Spleen (tissue), 11 donors: Measurements from ENCODE around the gene NCBP3. TPM values are rescaled to one million over a fixed set of nuclear protein-coding genes. Genes with fewer than 3 reads are reported as not detected.

Source experiments
- DNase-seq: peaks from one replicate; pipeline ENCODE4 v3.0.0-alpha.2; 2020
- H3K27ac ChIP-seq, 8 donors: fragments of 200-600 bp; sonication (generic) in 7 of 8; 1 replicate in 4 of 8; 2 replicates in 4 of 8; pipeline versions ENCODE4 v1.5.0 to v1.8.0; 2016 to 2021; ENCODE audit warnings: inconsistent platforms in 4 of 8, mild to moderate bottlenecking in 4 of 8, moderate library complexity in 1 of 8
- H3K27me3 ChIP-seq, 7 donors: fragments of 200-600 bp; sonication (generic) in 6 of 7; replicated peaks in 1 of 7; 1 replicate in 4 of 7; 2 replicates in 3 of 7; pipeline versions ENCODE4 v1.5.0 to v1.8.0; 2016 to 2021; ENCODE audit warnings: inconsistent platforms in 3 of 7, mild to moderate bottlenecking in 1 of 7
- H3K36me3 ChIP-seq, 6 donors: fragments of 200-600 bp; sonication (generic) in 5 of 6; 1 replicate in 4 of 6; 2 replicates in 2 of 6; pipeline versions ENCODE4 v1.5.0 to v1.8.0; 2016 to 2021; ENCODE audit warnings: inconsistent platforms in 2 of 6
- H3K4me1 ChIP-seq, 6 donors: fragments of 200-600 bp; sonication (generic) in 5 of 6; 1 replicate in 3 of 6; 2 replicates in 3 of 6; pipeline versions ENCODE4 v1.5.0 to v1.8.0; 2016 to 2021; ENCODE audit warnings: inconsistent platforms in 3 of 6
- H3K4me3 ChIP-seq, 8 donors: fragments of 200-600 bp; sonication (generic) in 7 of 8; 1 replicate in 4 of 8; 2 replicates in 4 of 8; pipeline versions ENCODE4 v1.5.0 to v1.8.0; 2016 to 2021; ENCODE audit warnings: inconsistent platforms in 4 of 8, mild to moderate bottlenecking in 4 of 8, moderate library complexity in 2 of 8
- H3K9me3 ChIP-seq, 8 donors: fragments of 200-600 bp; sonication (generic) in 7 of 8; 1 replicate in 4 of 8; 2 replicates in 4 of 8; pipeline versions ENCODE4 v1.5.0 to v1.8.0; 2016 to 2021; ENCODE audit warnings: inconsistent platforms in 4 of 8
- CTCF ChIP-seq, 11 experiments: fragments of 200-600 bp in 7 of 11; fragments of 450-650 bp in 4 of 11; sonication (generic) in 4 of 11; IDR thresholded peaks in 8 of 11; conservative IDR thresholded peaks in 3 of 11; 1 replicate in 7 of 11; 2 replicates in 4 of 11; pipeline versions ENCODE4 v1.4.0 to v1.8.0; 2016 to 2021; ENCODE audit warnings: antibody characterized with exemption in 11 of 11, inconsistent platforms in 4 of 11, mild to moderate bottlenecking in 1 of 11
- POLR2A ChIP-seq, 3 donors: fragments of 450-650 bp; IDR thresholded peaks; one replicate each; pipeline ENCODE4 v1.5.1; 2017; ENCODE audit warnings: antibody characterized with exemption in 3 of 3, mild to moderate bottlenecking in 1 of 3
- POLR2AphosphoS5 ChIP-seq, 3 donors: sonication (generic); formaldehyde crosslinking; IDR thresholded peaks; one replicate each; pipeline ENCODE4 v1.5.1; 2017; ENCODE audit warnings: antibody characterized with exemption in 3 of 3
- WGBS, 5 donors: extraction: QIAGEN DNeasy Blood & Tissue Kit in 3 of 5; methylation state at CpG; one replicate each; pipeline versions ENCODE4 v1.1.5 to v1.1.7; 2013 to 2018; 5-methylcytosine and 5-hydroxymethylcytosine counted together
- intact Hi-C: fragments of 100-400 bp; cut with DNase I; formaldehyde crosslinking; loops from one replicate; pipeline ENCODE4 v1.15.0; 2023; ENCODE audit warnings: low total_unique reads
- polyA plus RNA-seq, 3 donors: library from polyadenylated mRNA; stranded (reverse); fragments of 200-250 nt; gene quantifications; one replicate each; pipeline ENCODE4 v1.2.1, GENCODE V29; 2013
- total RNA-seq, 7 donors: library from RNA; depleted of rRNA in 3 of 7; stranded (reverse); fragments of >200 nt in 3 of 7; fragmentation: NEBNext Ultra II Directional in 4 of 7; extraction: Animal tissue kit (Norgen Biotek cat#: 25700) in 4 of 7; gene quantifications; one replicate each; pipeline versions ENCODE4 v1.1.0 to v1.2.1, GENCODE V29; 2016 to 2021
- donor health status: healthy with polysubstance abuse.
- donor health status: DM: no; HTN: no; CAD: no; lungs with moderate emphysema.
- donor health status: DM: no; HTN: no; CAD: no.
- donor health status: Bipolar disorder and iron deficiency.
- donor health status: healthy.
- donor health status: DM: no; HTN: no; CAD: no.
- donor health status: DM: yes; HTN: yes; CAD: no.

NCBP3 gene
- total and polyA plus RNA-seq, 10 donors, result 13.0 to 43.9 (median 32.6) TPM

GRCh38 chr17:3885271-3885670 lies 39.2 kb upstream of the NCBP3 start:
- DNase-seq, result no peak
- WGBS, 5 donors, result 82 to 93% (median 90%) methylated on average over 8 to 14 of the region's 14 CpGs
- H3K4me3 ChIP-seq, result no peak overlapping the region
- H3K9me3 ChIP-seq, result no peaks in the 10 kb centered on the region
- peaks cover 0 to 48% (median 4%) of the 10 kb centered on the region in 6 donors for H3K36me3 ChIP-seq
- H3K27me3 ChIP-seq, result no peaks in the 10 kb centered on the region
- intact Hi-C loops, result no loop called here
- peak overlapping the region in 1 of 8 donors; percentile 95 for H3K27ac ChIP-seq
- TF ChIP-seq POLR2A (IDR thresholded peaks at IDR 0.05), result no peak
- no peak for TF ChIP-seq POLR2AphosphoS5 (IDR thresholded peaks at IDR 0.05)
- peaks cover 8 to 53% (median 27%) of the 10 kb centered on the region in 6 donors for H3K4me1 ChIP-seq

- H3K36me3 ChIP-seq, result peaks cover 0 to 59% (median 4%) of the 10 kb centered on the region in 6 donors
- 92 to 95% (median 94%) methylated on average over 11 to 12 of the region's 12 CpGs for WGBS, 5 donors
- intact Hi-C loops, result no loop called here
- H3K27ac ChIP-seq, result no peak overlapping the region
- H3K4me1 ChIP-seq, result peaks cover 8 to 42% (median 27%) of the 10 kb centered on the region in 6 donors
- no peak overlapping the region for H3K4me3 ChIP-seq
- TF ChIP-seq POLR2AphosphoS5 (IDR thresholded peaks at IDR 0.05) (no peak), CTCF (IDR thresholded peaks at IDR 0.05 in 8 of 11, conservative IDR thresholded peaks at IDR 0.05 in 3 of 11) (no peak), POLR2A (IDR thresholded peaks at IDR 0.05) (no peak)
- no peak for DNase-seq
- H3K27me3 ChIP-seq, result no peaks in the 10 kb centered on the region
- no peaks in the 10 kb centered on the region for H3K9me3 ChIP-seq
These were observed 38.1 kb upstream of the NCBP3 start for GRCh38 chr17:3884188-3884587.

GRCh38 chr17:3882276-3882675 lies 36.2 kb upstream of the NCBP3 start:
- 71 to 92% (median 82%) methylated on average over 3 to 4 of the region's 4 CpGs for WGBS, 5 donors
- intact Hi-C loops, result no loop called here
- no peak for TF ChIP-seq POLR2AphosphoS5 (IDR thresholded peaks at IDR 0.05)
- TF ChIP-seq POLR2A (IDR thresholded peaks at IDR 0.05), result no peak
- no peak for TF ChIP-seq CTCF (IDR thresholded peaks at IDR 0.05 in 8 of 11, conservative IDR thresholded peaks at IDR 0.05 in 3 of 11)

GRCh38 chr17:3880983-3881382 lies 34.9 kb upstream of the NCBP3 start:
- Histone ChIP-seq H3K4me1 (peaks cover 0 to 10% (median 4%) of the 10 kb centered on the region in 6 donors), H3K9me3 (no peaks in the 10 kb centered on the region), H3K27me3 (no peaks in the 10 kb centered on the region), H3K27ac (no peak overlapping the region), H3K4me3 (no peak overlapping the region), H3K36me3 (peaks cover 0 to 86% (median 5%) of the 10 kb centered on the region in 6 donors)
- DNase-seq, result no peak
- intact Hi-C loops, result no loop called here
- TF ChIP-seq POLR2A (IDR thresholded peaks at IDR 0.05), result no peak
- TF ChIP-seq CTCF (IDR thresholded peaks at IDR 0.05 in 8 of 11, conservative IDR thresholded peaks at IDR 0.05 in 3 of 11), result no peak
- WGBS, 5 donors, result 89 to 95% (median 90%) methylated on average over 7 of the region's 7 CpGs

More at GRCh38 chr17:3882276-3882675, 36.2 kb upstream of the NCBP3 start:
- Histone ChIP-seq H3K4me1 (peaks cover 8 to 23% (median 17%) of the 10 kb centered on the region in 6 donors), H3K36me3 (peaks cover 0 to 73% (median 4%) of the 10 kb centered on the region in 6 donors), H3K4me3 (no peak overlapping the region), H3K27me3 (no peaks in the 10 kb centered on the region), H3K27ac (no peak overlapping the region), H3K9me3 (no peaks in the 10 kb centered on the region)
- DNase-seq, result no peak
